HCT116 (cell line): Measurements from ENCODE around the gene PCDH15. TPM values are rescaled to one million over a fixed set of nuclear protein-coding genes. Genes with fewer than 3 reads are reported as not detected.

Experiments used
- ATAC-seq: fragments of 200-7000 bp; cut with Tn5 transposase; 2 replicates; pipeline ENCODE4 v1.9.1; 2020; ENCODE audit warnings: mild to moderate bottlenecking, moderate library complexity
- BruUV-seq: library from RNA; stranded (reverse); fragments of 400-500 nt; replicated peaks from 2 replicates; lab custom pipeline; 2021; lab: Mats Ljungman, UMichigan
- CTCF ChIA-PET: fragments of 300-600 bp; sonication (Branson Sonifier 250); formaldehyde crosslinking; loops from one replicate; lab custom pipeline; 2021; ENCODE audit warnings: antibody characterized with exemption; lab: Charles Lee
- POLR2A ChIA-PET: fragments of 300-600, 350-600 bp; sonication (Branson Sonifier 250); formaldehyde crosslinking; loops from one replicate; lab custom pipeline; 2021; ENCODE audit warnings: antibody characterized with exemption; lab: Charles Lee
- RAD21 ChIA-PET, 2 experiments: fragments of 300-600 bp; sonication (Branson Sonifier 250); formaldehyde crosslinking; loops; one replicate each; lab custom pipeline; 2023; ENCODE audit warnings: low total read pairs in 2 of 2; ENCODE audit not compliant: uncharacterized antibody in 2 of 2, unreplicated experiment in 2 of 2, low non-redundant PET in 1 of 2; lab: Charles Lee
- DNase-seq: peaks from one replicate; pipeline ENCODE4 v3.0.0-alpha.2; 2010; ENCODE audit warnings: low read depth, low spot score
- H2AFZ ChIP-seq: fragments of 200-600 bp; shearing (Covaris generic), sonication (generic); 2 replicates; pipeline ENCODE4 v1.6.1; 2017; ENCODE audit warnings: low read depth, mixed run types, mixed read lengths, antibody characterized with exemption, low read length; ENCODE audit not compliant: poor library complexity, severe bottlenecking
- H3K27ac ChIP-seq: 2 replicates; pipeline ENCODE4 v1.5.1; 2012; ENCODE audit warnings: low read depth, low read length
- H3K27me3 ChIP-seq: fragments of 200-600 bp; sonication (generic); 2 replicates; pipeline ENCODE4 v1.6.1; 2016; ENCODE audit warnings: mixed run types, low read length, mixed read lengths; ENCODE audit not compliant: insufficient read depth
- H3K36me3 ChIP-seq, 2 experiments: fragments of 200-500 bp in 1 of 2; fragments of 200-600 bp in 1 of 2; sonication (Bioruptor generic) in 1 of 2; sonication (generic) in 1 of 2; 2 replicates each; pipeline versions ENCODE4 v1.5.1 to v1.6.1; 2014 to 2016; ENCODE audit warnings: low read length in 2 of 2, inconsistent platforms in 1 of 2, mixed read lengths in 1 of 2, mixed run types in 1 of 2; ENCODE audit not compliant: insufficient read depth in 2 of 2, control insufficient read depth in 1 of 2
- H3K4me1 ChIP-seq, 2 experiments: fragments of 200-600 bp in 1 of 2; sonication (generic) in 1 of 2; 2 replicates each; pipeline versions ENCODE4 v1.5.1 to v1.6.1; 2012 to 2017; ENCODE audit warnings: low read length in 2 of 2, inconsistent platforms in 1 of 2, mild to moderate bottlenecking in 1 of 2, mixed read lengths in 1 of 2, mixed run types in 1 of 2, moderate library complexity in 1 of 2; ENCODE audit not compliant: insufficient read depth in 2 of 2, control insufficient read depth in 1 of 2
- H3K4me2 ChIP-seq: fragments of 200-600 bp; sonication (generic); 2 replicates; pipeline ENCODE4 v1.6.1; 2017; ENCODE audit warnings: mixed run types, low read length, mixed read lengths
- H3K4me3 ChIP-seq, 2 experiments: fragments of 200-600 bp in 1 of 2; sonication (generic) in 1 of 2; replicated peaks in 1 of 2; 2 replicates each; pipeline ENCODE4 v1.5.1; 2011 to 2016; ENCODE audit warnings: low read length in 2 of 2, control low read depth in 1 of 2, low read depth in 1 of 2, mild to moderate bottlenecking in 1 of 2, mixed read lengths in 1 of 2, mixed run types in 1 of 2
- H3K79me2 ChIP-seq: fragments of 200-600 bp; sonication (generic); 2 replicates; pipeline ENCODE4 v1.6.1; 2017; ENCODE audit warnings: mild to moderate bottlenecking, mixed run types, low read length, moderate library complexity, mixed read lengths; ENCODE audit not compliant: insufficient read depth
- H3K9ac ChIP-seq: fragments of 200-600 bp; sonication (generic); 2 replicates; pipeline ENCODE4 v1.6.1; 2016; ENCODE audit warnings: low read length, mixed read lengths
- H3K9me2 ChIP-seq: fragments of 200-600 bp; sonication (generic), shearing (Covaris generic); 2 replicates; pipeline ENCODE4 v1.6.1; 2017; ENCODE audit warnings: mixed run types, mild to moderate bottlenecking, moderate library complexity; ENCODE audit not compliant: insufficient read depth
- H3K9me3 ChIP-seq, 2 experiments: fragments of 200-500 bp in 1 of 2; fragments of 200-600 bp in 1 of 2; sonication (Bioruptor generic) in 1 of 2; sonication (generic) in 1 of 2; 2 replicates each; pipeline ENCODE4 v1.6.1; 2014 to 2017; ENCODE audit warnings: low read length in 2 of 2, mixed read lengths in 2 of 2, inconsistent platforms in 1 of 2, low read depth in 1 of 2, mild to moderate bottlenecking in 1 of 2, mixed run types in 1 of 2, moderate library complexity in 1 of 2; ENCODE audit not compliant: control insufficient read depth in 1 of 2, insufficient read depth in 1 of 2
- H4K20me1 ChIP-seq: fragments of 200-600 bp; sonication (generic), shearing (Covaris generic); 2 replicates; pipeline ENCODE4 v1.6.1; 2017; ENCODE audit warnings: mixed run types, mild to moderate bottlenecking, moderate library complexity; ENCODE audit not compliant: insufficient read depth
- CBX3 ChIP-seq: IDR thresholded peaks from 2 replicates; pipeline ENCODE4 v1.6.1; 2012; ENCODE audit warnings: low read depth
- CEBPB ChIP-seq: IDR thresholded peaks from 2 replicates; pipeline ENCODE4 v1.6.1; 2012; ENCODE audit warnings: low read depth
- EGR1 ChIP-seq: IDR thresholded peaks from 2 replicates; pipeline ENCODE4 v1.6.1; 2012; ENCODE audit warnings: low read depth
- ELF1 ChIP-seq: IDR thresholded peaks from 2 replicates; pipeline ENCODE4 v1.6.1; 2012; ENCODE audit warnings: low read depth, borderline replicate concordance
- EZH2 ChIP-seq: fragments of 200-600 bp; sonication (generic); IDR thresholded peaks from 2 replicates; pipeline ENCODE4 v1.6.1; 2017; ENCODE audit warnings: antibody characterized with exemption, mixed run types
- FOSL1 ChIP-seq: IDR thresholded peaks from 2 replicates; pipeline ENCODE4 v1.6.1; 2012; ENCODE audit warnings: low read depth
- POLR2AphosphoS5 ChIP-seq: IDR thresholded peaks from 2 replicates; pipeline ENCODE4 v1.6.1; 2011; ENCODE audit warnings: mild to moderate bottlenecking, low read depth, low read length, moderate library complexity
- RAD21 ChIP-seq: IDR thresholded peaks from 2 replicates; pipeline ENCODE4 v1.6.1; 2012; ENCODE audit warnings: low read depth, mild to moderate bottlenecking
- REST ChIP-seq: IDR thresholded peaks from 2 replicates; pipeline ENCODE4 v1.6.1; 2012; ENCODE audit warnings: low read depth
- SIN3A ChIP-seq: IDR thresholded peaks from 2 replicates; pipeline ENCODE4 v1.6.1; 2012; ENCODE audit warnings: low read depth
- SP1 ChIP-seq: IDR thresholded peaks from 2 replicates; pipeline ENCODE4 v1.6.1; 2012; ENCODE audit warnings: low read depth
- TCF7L2 ChIP-seq: IDR thresholded peaks from 2 replicates; pipeline ENCODE4 v1.7.0; 2011; ENCODE audit warnings: borderline replicate concordance, inconsistent platforms; ENCODE audit not compliant: insufficient read depth, insufficient read length; ENCODE audit errors: extremely low read depth
- ZBTB33 ChIP-seq: IDR thresholded peaks from 2 replicates; pipeline ENCODE4 v1.6.1; 2011; ENCODE audit warnings: mild to moderate bottlenecking, low read length, moderate library complexity; ENCODE audit not compliant: insufficient replicate concordance; ENCODE audit errors: extremely low read depth
- ZFX ChIP-seq: fragments of 450-650 bp; IDR thresholded peaks from 2 replicates; pipeline ENCODE4 v1.6.1; 2017
- ZNF274 ChIP-seq: fragments of 200-500 bp; sonication (Bioruptor generic); IDR thresholded peaks from 2 replicates; pipeline ENCODE4 v1.6.1; 2014; ENCODE audit warnings: mild to moderate bottlenecking, low read depth, low read length, inconsistent platforms
- intact Hi-C: fragments of 100-400 bp; cut with micrococcal nuclease; formaldehyde crosslinking; loops from 2 replicates; pipeline ENCODE4 v1.10.0; 2022
- total RNA-seq: library from RNA; stranded (reverse); gene quantifications from one replicate; pipeline ENCODE4 v1.2.1, GENCODE V29; 2021; ENCODE audit not compliant: unreplicated experiment
- TF ChIP-seq, protein P1 (sequence below): IDR thresholded peaks from 2 replicates; pipeline ENCODE4 v1.6.1; 2012
- TF ChIP-seq, protein P2 (sequence below): IDR thresholded peaks from 2 replicates; pipeline ENCODE4 v1.6.1; 2012
- TF ChIP-seq, protein P3 (sequence below), 3 experiments: fragments of 200-600 bp in 1 of 3; sonication (generic) in 1 of 3; IDR thresholded peaks in 2 of 3; conservative IDR thresholded peaks in 1 of 3; 2 replicates each; pipeline ENCODE4 v1.5.1; 2012 to 2017; ENCODE audit warnings: low read depth in 2 of 3, low read length in 2 of 3, antibody characterized with exemption in 1 of 3, borderline replicate concordance in 1 of 3, control low read depth in 1 of 3, mild to moderate bottlenecking in 1 of 3, mixed read lengths in 1 of 3, mixed run types in 1 of 3, moderate library complexity in 1 of 3; ENCODE audit not compliant: insufficient read depth in 1 of 3

PCDH15 gene
- total RNA-seq, 1 experiment from 2014 or later = not detected

DNA sequence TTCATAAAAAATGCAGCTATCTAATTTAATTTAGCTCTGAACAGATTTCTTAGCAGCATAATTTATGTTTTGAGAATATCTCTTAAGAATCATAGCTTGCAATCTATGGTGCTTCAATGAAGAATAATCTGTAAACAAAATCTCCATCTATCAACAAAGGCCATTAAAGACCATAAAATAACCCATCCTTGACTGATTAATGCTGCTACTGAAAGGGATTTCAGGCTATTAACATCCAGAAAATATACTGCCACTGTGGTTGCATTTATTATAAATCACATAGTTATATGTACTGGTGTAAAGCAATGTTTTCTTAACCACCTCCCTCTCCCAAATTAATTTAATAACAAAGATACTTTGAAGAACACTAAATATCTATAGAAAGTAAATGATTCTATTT is 191.6 kb downstream of the PCDH15 start (continued):
- TF ChIP-seq, protein P1, sequence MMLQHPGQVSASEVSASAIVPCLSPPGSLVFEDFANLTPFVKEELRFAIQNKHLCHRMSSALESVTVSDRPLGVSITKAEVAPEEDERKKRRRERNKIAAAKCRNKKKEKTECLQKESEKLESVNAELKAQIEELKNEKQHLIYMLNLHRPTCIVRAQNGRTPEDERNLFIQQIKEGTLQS = no peak
- no peak for TF ChIP-seq TCF7L2

DNA sequence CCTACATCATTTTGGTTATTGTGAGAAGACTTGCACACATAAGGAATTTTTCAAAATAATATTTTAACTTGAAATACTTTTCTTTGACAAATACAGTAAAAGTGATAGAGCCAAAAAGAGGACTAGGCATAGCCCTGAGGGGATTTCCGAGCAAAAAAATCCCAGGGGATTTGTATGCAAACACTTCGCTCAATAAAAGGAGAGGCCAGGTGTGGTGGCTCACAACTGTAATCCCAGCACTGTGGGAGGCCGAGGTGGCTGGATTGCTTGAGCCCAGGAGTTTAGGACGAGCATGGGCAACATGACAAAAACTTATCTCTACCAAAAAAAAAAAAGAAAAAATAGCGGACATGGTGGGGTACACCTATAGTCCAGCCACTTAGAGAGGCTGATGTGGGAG is 193.0 kb downstream of the PCDH15 start:
- ChIA-PET POLR2A (no interaction called here), CTCF (no interaction called here), RAD21 (no interaction called here)
- Histone ChIP-seq H3K27me3 (no peaks in the 10 kb centered on the region), H2AFZ (no peak overlapping the region), H3K9me3 (peaks cover 9 to 14% of the 10 kb centered on the region in 2 experiments; a peak in 2 of 4 replicates), H3K27ac (no peak overlapping the region), H3K4me1 (no peaks in the 10 kb centered on the region), H3K79me2 (no peaks in the 10 kb centered on the region), H3K4me2 (no peak overlapping the region), H3K9ac (no peak overlapping the region), H3K9me2 (no peaks in the 10 kb centered on the region), H3K36me3 (no peaks in the 10 kb centered on the region), H3K4me3 (no peak overlapping the region), H4K20me1 (no peaks in the 10 kb centered on the region)
- no TSS peak for BruUV-seq
- no peak for ATAC-seq
- intact Hi-C loops = no loop called here
- no peak for DNase-seq
- TF ChIP-seq REST = no peak
- TF ChIP-seq SP1 = no peak
- TF ChIP-seq FOSL1 = no peak
- no peak for TF ChIP-seq CEBPB
- TF ChIP-seq, protein P2, sequence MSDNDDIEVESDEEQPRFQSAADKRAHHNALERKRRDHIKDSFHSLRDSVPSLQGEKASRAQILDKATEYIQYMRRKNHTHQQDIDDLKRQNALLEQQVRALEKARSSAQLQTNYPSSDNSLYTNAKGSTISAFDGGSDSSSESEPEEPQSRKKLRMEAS = no peak
- TF ChIP-seq CBX3 = no peak
- TF ChIP-seq ELF1 = no peak
- TF ChIP-seq POLR2AphosphoS5 = no peak
- no peak for TF ChIP-seq RAD21
- TF ChIP-seq, protein P1 = no peak
- no peak for TF ChIP-seq SIN3A
- no peak for TF ChIP-seq ZFX
- TF ChIP-seq ZBTB33 = no peak
- TF ChIP-seq ZNF274 = no peak
- TF ChIP-seq TCF7L2 = no peak
- no peak for TF ChIP-seq EGR1
- TF ChIP-seq, protein P3, sequence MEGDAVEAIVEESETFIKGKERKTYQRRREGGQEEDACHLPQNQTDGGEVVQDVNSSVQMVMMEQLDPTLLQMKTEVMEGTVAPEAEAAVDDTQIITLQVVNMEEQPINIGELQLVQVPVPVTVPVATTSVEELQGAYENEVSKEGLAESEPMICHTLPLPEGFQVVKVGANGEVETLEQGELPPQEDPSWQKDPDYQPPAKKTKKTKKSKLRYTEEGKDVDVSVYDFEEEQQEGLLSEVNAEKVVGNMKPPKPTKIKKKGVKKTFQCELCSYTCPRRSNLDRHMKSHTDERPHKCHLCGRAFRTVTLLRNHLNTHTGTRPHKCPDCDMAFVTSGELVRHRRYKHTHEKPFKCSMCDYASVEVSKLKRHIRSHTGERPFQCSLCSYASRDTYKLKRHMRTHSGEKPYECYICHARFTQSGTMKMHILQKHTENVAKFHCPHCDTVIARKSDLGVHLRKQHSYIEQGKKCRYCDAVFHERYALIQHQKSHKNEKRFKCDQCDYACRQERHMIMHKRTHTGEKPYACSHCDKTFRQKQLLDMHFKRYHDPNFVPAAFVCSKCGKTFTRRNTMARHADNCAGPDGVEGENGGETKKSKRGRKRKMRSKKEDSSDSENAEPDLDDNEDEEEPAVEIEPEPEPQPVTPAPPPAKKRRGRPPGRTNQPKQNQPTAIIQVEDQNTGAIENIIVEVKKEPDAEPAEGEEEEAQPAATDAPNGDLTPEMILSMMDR (IDR thresholded peaks at IDR 0.05 in 2 of 3, conservative IDR thresholded peaks at IDR 0.05 in 1 of 3; ENCODE audit: borderline replicate concordance in 1 of 3, insufficient read depth in 1 of 3, low read depth in 2 of 3, low read length in 2 of 3) = no peak
- TF ChIP-seq EZH2 = no peak
